A549 treated with dexamethasone at 1 μM for 4 hours (cell line): Measurements from ENCODE around the gene CFHR4. TPM values are rescaled to one million over a fixed set of nuclear protein-coding genes. Genes with fewer than 3 reads are reported as not detected.

Experiments
- total RNA-seq: library from RNA; stranded (reverse); fragments of 200-300 nt; extraction: Qiagen RNA extraction; gene quantifications from 5 replicates; pipeline ENCODE4 v1.2.3, GENCODE V29; 2022

The CFHR4 gene
- total RNA-seq, result not detected in 5 replicates

DNA sequence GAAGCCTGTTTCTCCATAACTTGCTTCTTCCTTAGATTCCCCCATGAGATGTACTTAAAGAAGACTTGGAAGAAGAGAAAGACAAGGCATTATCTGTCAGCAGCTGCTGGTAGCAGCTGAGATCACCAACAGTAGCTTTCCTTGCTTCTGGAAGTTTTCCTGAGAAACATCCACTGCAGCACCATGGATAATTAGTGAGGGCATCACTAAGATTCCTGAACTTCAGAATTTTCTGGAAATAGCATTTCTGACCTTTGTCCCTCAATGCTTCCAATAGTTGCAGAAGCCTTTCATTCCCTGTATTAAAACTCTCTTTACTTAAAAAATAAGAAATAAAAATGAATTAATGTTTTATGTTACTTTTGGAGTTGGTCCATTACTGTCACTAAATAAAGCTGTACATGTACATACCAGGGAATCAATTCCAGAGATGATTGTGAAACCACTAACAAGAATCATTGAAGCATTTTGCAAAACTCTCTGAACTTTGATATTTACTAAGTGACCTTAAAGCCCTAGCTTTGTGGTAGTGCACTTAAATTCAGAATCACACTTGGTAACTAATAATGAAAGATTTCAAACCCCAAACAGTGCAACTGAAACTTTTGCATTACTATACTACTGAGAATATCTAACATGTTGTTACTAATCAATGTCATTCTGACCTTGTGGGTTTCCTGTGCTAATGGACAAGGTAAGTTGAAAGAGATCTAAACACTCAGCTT is at the start of gene CFHR4:
Gene CFHR4, plus strand, starts transcription at position 538 of the 725 bp plus-strand sequence. Its CDS starts 99 bp downstream, at position 637.

DNA sequence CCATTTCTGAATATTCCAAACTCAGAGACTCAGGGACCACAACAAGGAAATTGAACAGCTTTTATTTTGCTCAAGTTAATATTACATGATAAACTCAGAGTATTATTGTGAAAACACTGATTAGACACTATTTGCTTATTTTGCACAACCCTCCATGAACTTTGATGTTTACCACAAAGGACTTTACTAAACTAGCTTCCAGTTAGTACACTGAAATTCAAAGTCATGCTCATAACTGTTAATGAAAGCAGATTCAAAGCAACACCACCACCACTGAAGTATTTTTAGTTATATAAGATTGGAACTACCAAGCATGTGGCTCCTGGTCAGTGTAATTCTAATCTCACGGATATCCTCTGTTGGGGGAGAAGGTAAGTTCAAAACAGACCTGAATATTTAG is 55.7 kb downstream of the CFHR4 start, which contains the start of gene CFHR2:
Gene CFHR2, plus strand, starts transcription at position 171 of the 400 bp plus-strand sequence. Its CDS starts 143 bp downstream, at position 314.

Other genes starting within 250 kb of the CFHR4 start
- gene CFH, start 236.0 kb upstream of the CFHR4 start, total RNA-seq, result 3.7 to 5.8 TPM (median 4.4 TPM) in 5 replicates
- gene CFHR3, start 113.2 kb upstream of the CFHR4 start, total RNA-seq, result 0.06 to 0.21 TPM (median 0.12 TPM) in 4 of 5 replicates, not detected in the other
- 0.17 to 0.19 TPM (median 0.18 TPM) in 5 replicates for gene CFHR1, start 68.3 kb upstream of the CFHR4 start, total RNA-seq
- not detected in 5 replicates for gene CFHR2, start 55.7 kb downstream of the CFHR4 start, total RNA-seq
- not detected in 5 replicates for gene CFHR5, start 89.5 kb downstream of the CFHR4 start, total RNA-seq
- gene F13B, start 179.2 kb downstream of the CFHR4 start, total RNA-seq, result 0.05 to 0.11 TPM (median 0.06 TPM) in 4 of 5 replicates, not detected in the other